Endometrial microvascular endothelial cells (primary cell): Measurements from ENCODE around the gene F12. TPM values are rescaled to one million over a fixed set of nuclear protein-coding genes. Genes with fewer than 3 reads are reported as not detected.

Experiments used
- in situ Hi-C: cut with HindIII; loops from 2 replicates; pipeline ENCODE4 v1.10.0; 2017; ENCODE audit warnings: low sequenced_read_pairs, low pct_unique_long_range_greater_than_20kb; ENCODE audit errors: inconsistent ontology term
- total RNA-seq: library from RNA; depleted of rRNA; stranded (reverse); fragments of >200 nt; gene quantifications from one replicate; pipeline ENCODE4 v1.2.3, GENCODE V29; 2015; ENCODE audit errors: inconsistent ontology term

F12 gene
- total RNA-seq, 1 donor from 2014 or later: 0.28 TPM

DNA sequence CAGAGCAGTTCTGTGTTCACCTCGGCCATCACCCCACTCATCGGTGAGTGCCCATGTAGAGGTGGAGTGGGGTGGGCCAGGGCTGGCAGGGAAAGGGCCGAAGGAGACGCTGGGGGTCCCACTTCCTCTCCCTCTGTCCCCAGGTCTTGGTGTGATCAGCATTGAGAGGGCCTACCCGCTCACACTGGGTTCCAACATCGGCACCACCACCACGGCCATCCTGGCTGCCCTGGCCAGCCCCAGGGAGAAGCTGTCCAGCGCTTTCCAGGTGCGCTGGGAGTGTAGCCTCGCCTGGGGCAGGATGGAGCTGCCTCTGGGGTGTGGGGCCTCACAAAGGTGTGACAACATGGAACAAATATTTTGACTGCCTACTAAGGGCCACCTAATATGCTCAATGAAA, 12.6 kb downstream of the F12 start:
- in situ Hi-C loops: no loop called here

DNA sequence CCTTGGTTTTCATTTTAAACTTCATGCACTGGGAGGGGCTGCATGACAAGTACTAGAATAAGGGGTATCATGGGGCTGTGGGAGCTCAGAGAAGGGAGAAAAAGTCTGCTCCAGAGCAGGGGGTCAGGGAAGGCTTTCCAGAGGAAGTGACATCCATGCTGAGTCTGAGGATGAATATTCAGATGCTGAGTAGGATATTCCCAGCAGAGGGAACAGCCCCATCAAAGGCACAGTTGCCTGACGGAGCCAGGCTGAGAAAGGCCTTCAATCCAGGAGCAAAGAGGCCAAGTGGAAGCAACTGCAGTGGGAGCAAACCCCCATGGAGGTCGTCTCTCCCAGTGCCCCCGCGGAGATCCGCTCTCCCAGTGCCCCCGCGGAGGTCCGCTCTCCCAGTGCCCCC, 13.3 kb downstream of the F12 start:
- in situ Hi-C loops: no loop called here

DNA sequence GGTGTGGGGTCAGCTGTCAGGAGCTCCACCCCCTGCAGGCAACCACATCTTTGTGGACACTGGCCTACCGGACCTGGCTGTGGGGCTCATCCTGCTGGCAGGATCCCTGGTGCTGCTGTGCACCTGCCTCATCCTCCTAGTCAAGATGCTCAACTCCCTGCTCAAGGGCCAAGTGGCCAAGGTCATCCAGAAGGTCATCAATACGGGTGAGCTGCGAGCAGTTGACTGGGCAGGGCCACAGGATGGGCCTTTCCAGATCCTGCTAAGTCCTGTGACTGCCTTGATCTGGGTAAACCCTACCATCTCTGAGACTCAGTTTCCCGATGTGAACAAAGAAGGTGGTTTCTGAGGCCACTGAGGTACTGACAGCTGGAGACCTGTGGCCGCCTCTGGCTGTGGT, 15.4 kb downstream of the F12 start:
- in situ Hi-C loops: no loop called here

GRCh38 chr5:177393206-177393765, 16.1 kb downstream of the F12 start:
- in situ Hi-C loops: no loop called here

DNA sequence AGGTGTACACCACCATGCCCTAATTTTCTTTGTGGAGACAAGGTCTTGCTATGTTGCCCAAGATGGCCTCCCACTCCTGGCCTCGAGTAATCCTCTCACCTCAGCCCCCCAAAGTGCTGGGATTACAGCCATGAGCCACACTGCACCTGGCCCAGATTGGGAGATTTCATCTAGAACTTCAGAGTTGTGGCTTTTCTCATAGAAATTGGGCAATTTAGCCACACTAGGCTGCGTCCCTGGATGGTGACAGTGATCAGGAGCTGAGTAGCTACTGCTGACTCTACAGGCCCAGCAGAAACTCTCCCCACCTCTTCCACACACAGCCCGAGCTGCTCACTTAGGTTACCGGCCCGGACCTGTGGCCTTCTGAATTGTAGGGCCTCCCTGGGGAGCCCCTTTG, 16.6 kb downstream of the F12 start:
- in situ Hi-C loops: no loop called here

DNA sequence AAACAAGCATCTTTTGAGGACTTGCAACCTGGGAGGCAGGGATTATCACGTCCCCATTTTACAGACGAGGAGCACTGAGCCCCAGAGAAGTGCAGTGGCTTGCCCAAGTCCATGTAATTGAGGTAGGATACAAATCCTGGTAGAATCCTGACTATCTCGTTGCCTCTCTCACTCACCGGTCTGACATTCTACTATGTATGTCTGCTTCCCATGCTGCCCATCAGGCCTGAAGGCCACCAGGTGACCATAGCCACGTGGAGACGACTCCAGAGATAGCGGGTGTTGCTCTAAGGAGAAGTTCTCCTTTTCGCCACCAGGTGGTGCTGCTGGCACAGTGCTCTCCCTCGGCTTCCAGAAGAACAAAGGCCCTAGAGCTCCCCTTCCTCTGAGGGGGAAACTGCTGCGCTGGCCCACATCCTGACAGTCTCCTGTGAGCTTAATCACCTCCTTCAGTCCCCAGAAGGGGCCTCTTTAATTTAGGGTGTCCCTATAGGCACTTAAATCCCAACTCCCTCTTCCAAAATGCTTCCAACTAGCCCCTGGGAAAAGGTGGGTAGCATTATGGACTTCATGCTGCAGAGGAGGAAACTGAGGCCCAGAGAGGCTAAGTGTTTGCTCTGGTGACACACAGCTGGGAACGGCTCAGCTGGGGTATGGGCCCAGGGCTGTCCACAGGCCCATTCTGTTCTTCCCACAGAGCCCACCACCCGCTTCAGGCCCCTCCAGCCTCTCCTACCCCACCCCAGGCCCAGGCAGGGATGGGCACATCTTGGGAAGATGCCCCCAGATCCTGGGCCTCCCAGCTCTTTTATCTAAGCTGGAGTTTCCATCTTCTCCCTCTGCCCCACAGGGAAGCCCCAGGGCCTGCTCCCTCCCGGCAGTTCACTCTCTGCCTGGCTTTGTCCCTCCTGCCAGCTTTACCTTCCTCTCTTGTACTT, 18.7 kb downstream of the F12 start:
- in situ Hi-C loops: no loop called here

GRCh38 chr5:177389241-177390169, 19.9 kb downstream of the F12 start:
- in situ Hi-C loops: no loop called here

DNA sequence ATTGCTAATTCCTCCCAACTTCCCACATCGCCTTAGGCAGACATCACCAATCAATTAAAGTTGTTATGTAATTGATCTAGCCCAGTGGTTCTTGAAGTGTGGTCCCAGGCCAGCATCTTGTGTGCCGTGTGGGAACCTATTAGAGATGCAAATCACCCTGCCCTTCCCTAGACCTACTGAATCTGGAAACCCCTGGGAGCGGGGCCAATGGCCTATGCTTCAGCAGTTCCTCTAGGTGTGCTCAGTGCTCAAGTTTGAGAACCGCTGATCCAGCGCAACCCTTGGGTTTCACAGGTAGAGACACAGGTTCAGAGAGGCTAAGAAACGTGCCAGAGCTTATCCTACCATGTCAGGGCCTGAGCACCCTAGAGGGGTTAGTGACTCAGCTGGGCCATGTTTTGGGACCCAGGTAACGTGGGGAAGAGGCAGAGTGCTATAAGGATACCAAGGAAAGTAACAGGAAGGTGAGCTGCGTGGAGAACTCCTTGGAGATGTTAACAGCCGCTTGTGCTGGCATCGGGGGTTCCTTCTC, 20.8 kb downstream of the F12 start:
- in situ Hi-C loops: no loop called here

DNA sequence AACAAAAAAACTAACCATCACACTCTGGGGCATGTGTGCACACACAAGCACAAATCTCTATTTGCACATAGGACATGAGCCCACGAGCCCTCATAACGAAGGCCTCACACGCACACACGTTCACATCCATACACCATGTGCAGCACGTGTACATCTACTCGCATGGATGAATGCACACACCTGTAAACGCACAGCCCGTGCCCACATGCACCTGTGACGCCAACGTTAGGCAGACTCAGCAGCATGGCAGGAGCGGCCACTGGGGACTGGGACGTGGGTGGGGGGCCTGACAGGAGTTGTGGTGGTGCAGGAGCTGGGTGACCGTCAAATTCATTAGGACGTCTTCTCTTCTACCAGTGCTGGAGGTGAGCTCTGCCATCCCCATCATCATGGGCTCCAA, 22.0 kb downstream of the F12 start:
- in situ Hi-C loops: no loop called here

DNA sequence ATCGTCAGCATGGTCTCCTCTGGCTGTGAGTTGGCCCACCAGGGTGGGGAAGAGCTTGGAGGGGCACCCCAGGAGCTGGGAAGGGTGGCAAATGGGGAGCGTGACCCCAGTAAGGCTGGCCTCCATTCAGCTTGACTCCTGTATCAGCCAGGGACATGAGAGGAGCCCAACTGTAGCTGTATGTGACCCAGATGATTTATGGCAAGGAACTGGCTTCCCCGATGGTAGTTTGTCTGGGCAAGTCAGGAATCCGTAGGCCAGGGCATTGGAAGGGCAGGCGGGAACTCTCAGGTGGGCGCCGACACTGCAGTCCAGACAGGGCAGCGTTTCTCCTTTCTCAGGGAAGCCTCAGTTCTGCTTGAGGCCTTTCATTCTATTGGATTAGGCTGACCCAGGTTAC, 22.8 kb downstream of the F12 start:
- in situ Hi-C loops: no loop called here

DNA sequence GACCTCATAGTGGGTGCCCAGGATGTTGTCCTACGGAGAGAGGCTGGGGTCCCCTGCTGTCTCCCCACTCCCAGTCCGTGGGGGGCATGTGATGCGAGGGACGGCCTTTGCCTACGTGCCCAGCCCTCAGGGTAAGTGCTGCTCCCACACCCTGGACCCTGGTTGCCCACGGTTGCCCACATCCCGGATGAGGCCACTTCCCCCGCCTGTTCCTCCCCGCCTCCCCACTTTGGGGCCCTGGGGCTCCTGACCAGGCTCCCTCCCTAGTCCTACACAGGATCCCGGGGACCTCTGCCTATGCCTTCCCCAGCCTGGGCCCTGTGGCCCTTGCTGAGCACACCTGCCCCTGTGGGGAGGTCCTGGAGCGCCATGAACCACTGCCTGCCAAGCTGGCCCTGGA, 23.6 kb downstream of the F12 start:
- in situ Hi-C loops: no loop called here

GRCh38 chr5:177384134-177384533, 25.2 kb downstream of the F12 start, which contains the start of gene SLC34A1:
Gene SLC34A1, plus strand, starts transcription at chr5:177384434. Its CDS starts 1,308 bp downstream, at chr5:177385742.
- in situ Hi-C loops: no loop called here

DNA sequence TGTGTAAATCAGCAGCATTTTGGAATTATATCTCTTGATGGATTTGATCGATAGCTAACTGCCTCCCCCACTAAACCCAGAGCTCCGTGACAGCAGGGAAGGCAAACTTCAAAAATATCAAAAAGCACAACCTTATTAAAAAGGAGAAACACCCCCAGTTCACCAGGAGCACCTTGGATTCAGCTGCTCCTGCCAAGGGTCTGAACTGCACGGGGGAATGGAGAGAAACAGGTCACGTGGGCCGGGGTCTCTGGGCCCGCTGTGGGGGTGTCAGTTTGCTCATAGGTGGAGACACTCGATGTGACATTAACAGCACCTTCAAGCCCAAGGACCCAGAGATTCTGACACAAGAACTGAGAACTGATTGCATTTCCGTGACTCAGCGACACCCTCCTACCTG, 26.2 kb downstream of the F12 start:
- in situ Hi-C loops: no loop called here

GRCh38 chr5:177382423-177383029, 26.8 kb downstream of the F12 start:
- in situ Hi-C loops: no loop called here

DNA sequence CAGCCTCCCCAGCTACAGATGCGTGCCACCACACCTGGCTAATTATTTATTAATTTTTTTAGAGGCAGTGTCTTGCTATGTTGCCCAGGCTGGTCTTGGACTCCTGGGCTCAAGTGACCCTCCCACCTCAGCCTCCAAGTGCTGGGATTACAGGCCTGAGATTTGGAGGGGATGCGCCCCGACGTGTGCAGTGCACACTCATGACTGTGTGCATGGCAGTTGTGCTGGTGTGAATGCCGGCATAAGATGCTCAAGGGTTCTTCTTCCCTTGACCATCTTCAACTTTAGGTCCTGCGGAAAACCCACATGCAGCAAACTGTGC, 28.6 kb downstream of the F12 start:
- in situ Hi-C loops: no loop called here

DNA sequence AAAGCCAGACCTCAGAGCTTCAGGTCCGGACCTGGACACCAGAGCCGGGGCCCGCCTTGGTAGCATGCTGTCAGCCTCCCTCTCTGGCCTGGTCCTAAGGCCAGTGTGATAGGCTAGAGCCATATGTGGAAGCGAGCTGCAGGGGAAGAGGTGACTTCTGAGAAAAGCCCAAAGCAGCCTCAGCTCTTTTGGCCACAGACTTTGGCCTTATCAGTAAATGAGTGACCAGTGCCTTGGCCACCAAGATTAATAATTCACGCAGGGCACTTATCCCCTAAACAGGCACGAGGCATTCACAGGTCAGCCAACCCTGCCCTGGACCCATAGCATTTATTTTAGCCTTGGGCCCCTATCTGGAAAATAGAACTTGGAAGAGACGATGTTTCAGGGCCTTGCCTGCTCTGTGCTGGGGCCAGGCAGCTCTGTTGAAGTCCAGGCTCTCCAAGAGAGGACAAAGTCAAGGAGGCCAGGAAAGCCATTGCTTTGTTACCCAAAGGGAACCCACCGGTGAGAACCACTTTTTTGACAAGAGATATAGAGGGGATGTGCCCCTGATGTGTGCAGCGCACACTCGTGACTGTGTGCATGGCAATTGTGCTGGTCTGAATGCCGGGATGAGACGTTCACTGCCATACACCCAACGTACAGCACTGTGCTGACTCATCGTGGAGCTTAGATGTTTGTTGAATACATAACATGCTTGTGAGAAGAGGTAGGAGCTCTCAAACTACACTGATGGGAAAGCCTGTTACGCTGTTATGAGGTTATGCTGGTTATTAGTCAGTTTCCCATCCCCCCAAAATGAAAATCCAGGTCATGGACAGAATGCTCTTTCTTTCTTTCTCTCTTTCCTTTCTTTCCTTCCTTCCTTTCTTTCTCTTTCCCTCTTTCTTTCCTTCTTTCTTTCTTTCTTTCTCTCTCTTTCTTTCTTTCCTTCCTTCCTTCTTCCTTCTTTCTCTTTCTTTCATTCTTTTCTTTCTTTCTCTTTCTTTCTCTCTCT, 30.2 kb downstream of the F12 start:
- in situ Hi-C loops: no loop called here

DNA sequence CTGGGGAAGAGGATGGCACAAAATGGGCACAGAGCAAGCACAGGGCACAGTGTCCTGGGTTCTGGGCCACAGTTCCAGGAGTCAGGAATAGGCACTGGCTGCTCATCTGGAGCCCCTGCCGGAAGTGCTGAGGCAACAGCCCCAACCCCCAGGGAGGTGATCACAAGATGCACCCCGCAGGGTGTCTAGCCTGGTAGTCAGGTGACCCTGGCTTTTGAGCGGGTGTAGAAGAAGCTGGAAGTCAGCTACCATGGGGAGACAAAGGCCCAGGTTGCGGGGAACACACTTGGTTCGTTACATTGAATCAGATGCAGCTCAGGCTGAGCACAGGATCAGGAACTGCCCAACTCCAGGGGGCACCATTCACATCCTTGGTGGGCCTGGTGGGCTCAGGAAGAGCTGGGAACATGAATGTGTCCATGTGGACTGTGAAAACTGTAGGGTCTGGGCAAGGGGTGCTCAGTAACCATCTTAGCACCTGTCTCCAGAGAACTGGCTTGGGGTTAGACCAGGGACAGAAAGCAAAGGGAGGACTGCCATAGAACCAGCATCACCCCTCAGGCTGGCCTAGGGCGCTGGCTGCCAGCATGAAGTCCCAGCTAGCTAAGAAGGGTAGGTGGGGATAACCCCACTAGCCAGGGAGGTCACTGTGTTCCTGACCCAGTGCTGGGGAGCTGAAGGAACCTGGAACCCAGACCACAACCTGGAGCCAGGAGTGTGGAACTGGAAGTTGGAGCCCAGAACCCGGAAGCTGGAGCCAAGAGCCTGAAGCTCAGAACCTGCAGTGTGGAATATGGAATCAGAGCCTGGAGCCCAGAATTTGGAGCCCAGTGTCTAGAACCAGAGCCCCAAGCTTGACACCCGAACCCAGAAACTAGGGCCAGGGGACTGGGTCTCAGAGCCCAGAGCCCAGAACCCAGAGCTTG, 31.2 kb downstream of the F12 start:
- in situ Hi-C loops: no loop called here
